Epithelial cell of umbilical artery (primary cell): Measurements from ENCODE around the gene RC3H1. TPM values are rescaled to one million over a fixed set of nuclear protein-coding genes. Genes with fewer than 3 reads are reported as not detected.

Source experiments
- total RNA-seq: library from RNA; depleted of rRNA; stranded (reverse); fragments of >200 nt; gene quantifications from 2 replicates; pipeline ENCODE4 v1.2.3, GENCODE V29; 2014

RC3H1 gene, protein sequence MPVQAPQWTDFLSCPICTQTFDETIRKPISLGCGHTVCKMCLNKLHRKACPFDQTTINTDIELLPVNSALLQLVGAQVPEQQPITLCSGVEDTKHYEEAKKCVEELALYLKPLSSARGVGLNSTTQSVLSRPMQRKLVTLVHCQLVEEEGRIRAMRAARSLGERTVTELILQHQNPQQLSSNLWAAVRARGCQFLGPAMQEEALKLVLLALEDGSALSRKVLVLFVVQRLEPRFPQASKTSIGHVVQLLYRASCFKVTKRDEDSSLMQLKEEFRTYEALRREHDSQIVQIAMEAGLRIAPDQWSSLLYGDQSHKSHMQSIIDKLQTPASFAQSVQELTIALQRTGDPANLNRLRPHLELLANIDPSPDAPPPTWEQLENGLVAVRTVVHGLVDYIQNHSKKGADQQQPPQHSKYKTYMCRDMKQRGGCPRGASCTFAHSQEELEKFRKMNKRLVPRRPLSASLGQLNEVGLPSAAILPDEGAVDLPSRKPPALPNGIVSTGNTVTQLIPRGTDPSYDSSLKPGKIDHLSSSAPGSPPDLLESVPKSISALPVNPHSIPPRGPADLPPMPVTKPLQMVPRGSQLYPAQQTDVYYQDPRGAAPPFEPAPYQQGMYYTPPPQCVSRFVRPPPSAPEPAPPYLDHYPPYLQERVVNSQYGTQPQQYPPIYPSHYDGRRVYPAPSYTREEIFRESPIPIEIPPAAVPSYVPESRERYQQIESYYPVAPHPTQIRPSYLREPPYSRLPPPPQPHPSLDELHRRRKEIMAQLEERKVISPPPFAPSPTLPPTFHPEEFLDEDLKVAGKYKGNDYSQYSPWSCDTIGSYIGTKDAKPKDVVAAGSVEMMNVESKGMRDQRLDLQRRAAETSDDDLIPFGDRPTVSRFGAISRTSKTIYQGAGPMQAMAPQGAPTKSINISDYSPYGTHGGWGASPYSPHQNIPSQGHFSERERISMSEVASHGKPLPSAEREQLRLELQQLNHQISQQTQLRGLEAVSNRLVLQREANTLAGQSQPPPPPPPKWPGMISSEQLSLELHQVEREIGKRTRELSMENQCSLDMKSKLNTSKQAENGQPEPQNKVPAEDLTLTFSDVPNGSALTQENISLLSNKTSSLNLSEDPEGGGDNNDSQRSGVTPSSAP
- total RNA-seq = 12.7 and 20.8 TPM in 2 replicates

DNA sequence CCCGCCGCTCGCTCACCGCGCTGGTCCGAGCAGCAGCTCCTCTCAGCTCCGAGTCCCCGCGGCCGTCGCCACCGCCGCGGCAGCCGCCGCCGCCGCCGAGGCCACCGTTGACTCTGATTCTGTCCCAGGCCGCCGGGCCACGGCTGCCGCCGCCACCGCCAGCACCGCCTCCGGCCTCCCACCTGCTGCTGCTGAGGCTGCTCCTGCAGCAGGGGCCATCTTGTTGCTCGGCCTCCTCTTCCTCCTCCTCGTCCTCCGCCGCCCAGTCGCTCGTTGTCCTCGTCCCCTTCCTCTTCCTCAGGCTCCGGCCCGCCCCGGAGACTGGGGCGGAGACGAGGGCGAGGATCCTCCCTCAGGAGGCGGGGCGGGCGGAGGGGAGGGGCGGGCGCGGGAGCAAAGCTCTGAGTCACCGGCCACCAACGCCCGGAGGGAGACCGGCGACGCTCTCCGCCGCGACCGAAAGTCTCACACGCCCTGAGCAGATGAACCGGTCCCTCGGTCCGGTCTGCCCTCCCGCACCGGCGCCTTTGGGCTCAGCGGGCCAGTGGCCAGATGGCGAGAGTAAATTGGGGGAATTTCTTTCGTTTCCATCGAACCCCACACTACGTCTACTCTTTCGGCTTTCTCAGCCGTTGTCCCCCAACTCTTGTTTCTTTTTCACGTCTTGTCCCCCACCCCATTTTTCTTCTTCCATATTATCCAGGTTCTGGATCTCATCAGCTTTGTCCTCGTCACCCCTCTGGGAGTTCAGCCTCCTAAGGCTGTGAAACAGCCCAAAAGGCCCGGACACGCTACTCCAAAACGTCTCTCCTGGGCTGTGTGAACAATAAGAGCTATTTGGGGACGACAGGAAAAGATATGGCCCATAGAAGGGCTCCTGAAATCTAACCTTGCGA, at the start of gene RC3H1:
Gene RC3H1 (minus strand): TSS at position 278 of the 896 bp plus-strand sequence. CDS start 29,372 bp downstream, outside the sequence.

DNA sequence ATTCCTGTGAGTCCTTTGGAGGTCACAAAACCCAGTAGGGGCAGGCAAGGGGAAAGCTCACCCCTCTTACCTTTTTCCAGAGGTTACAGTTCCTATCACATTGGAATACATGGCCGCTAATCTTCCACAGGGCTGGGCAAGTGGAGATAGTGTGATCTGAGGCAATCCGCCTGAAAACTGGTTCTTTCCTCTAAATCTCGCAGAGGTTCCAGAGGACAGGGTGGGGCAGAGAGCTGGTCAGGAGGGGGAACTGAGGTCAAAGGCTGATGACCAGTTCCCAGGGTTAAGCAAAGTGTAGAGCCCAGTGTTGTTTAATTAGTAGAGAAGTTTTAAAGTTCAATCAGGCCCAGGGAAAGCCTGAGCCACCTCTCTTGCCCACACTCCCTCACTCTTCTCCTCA, 105.0 kb downstream of the RC3H1 start, which contains the start of gene SERPINC1:
Gene SERPINC1 (minus strand): TSS at position 179 of the 400 bp plus-strand sequence. CDS start 68 bp downstream, at position 111.

Other genes starting within 250 kb of the RC3H1 start
- 26.0 and 27.8 TPM in 2 replicates for gene DARS2, start 197.7 kb downstream of the RC3H1 start, total RNA-seq
- 19.5 and 29.3 TPM in 2 replicates for gene CENPL, start 197.5 kb downstream of the RC3H1 start, total RNA-seq
- gene GAS5, start 154.4 kb downstream of the RC3H1 start, total RNA-seq = 505 and 678 TPM in 2 replicates
- 2.9 and 6.4 TPM in 2 replicates for gene ZBTB37, start 154.0 kb downstream of the RC3H1 start, total RNA-seq
- gene SERPINC1, start 105.0 kb downstream of the RC3H1 start, total RNA-seq = not detected in 2 replicates
- gene RABGAP1L, start 137.2 kb upstream of the RC3H1 start, total RNA-seq = 26.3 and 26.7 TPM in 2 replicates